ENCODE measurements around the gene USP7. TPM values are rescaled to one million over a fixed set of nuclear protein-coding genes. Genes with fewer than 3 reads are reported as not detected.
"Not testable (repeated sequence)": the region's sequence is repeated elsewhere in the genome, so short reads cannot be mapped to it uniquely, and the experiment has no call there.

The USP7 gene
- total RNA-seq, 1 donor from 2014 or later, result 159 TPM

- peak overlapping the region; percentile 37 for H3K27ac Mint-ChIP-seq
These were observed 42.2 kb downstream of the USP7 start for GRCh38 chr16:8921347-8921984.

DNA sequence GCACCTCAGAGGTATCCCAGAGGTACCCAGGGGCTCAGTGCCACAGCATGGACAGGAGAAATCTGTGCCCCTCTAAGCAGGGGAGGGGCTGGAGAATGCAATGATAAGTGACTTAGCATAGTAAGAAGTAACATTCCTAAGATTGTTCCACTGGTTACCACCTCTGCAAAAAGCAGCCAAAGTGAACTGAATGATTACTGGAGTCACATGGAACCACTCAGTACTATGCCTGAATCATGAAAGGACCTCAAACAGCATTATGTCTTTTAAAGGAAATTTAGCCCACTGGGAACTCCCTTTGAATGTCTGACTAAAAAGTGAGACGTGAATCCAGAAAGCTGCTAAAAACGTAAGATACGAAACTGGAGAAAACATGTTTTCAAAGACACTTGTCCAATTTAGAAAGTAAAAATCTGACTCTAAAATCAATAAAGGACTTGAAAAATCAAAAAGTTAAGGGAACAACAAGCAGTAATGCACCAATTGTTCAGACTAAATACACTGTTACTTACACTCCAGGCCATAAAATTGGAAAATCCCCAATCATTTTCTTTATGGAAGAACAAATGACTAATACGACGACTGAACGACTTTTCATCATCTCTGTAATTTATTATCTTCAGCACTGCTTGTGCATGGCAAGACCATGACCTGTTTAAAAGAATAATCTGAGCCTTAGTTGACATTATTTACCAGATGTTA, 42.9 kb downstream of the USP7 start:
- Mint-ChIP-seq H3K27ac (peak overlapping the region; percentile 53), H3K4me1 (ENCODE audit: low read depth) (peaks cover 15% of the 10 kb centered on the region), H3K27me3 (no peaks in the 10 kb centered on the region), H3K9me3 (ENCODE audit: low read depth) (no peaks in the 10 kb centered on the region), H3K36me3 (ENCODE audit: insufficient read depth) (peaks cover 44% of the 10 kb centered on the region), H3K4me3 (ENCODE audit: low read depth) (no peak overlapping the region)
- TF ChIP-seq, protein P1, sequence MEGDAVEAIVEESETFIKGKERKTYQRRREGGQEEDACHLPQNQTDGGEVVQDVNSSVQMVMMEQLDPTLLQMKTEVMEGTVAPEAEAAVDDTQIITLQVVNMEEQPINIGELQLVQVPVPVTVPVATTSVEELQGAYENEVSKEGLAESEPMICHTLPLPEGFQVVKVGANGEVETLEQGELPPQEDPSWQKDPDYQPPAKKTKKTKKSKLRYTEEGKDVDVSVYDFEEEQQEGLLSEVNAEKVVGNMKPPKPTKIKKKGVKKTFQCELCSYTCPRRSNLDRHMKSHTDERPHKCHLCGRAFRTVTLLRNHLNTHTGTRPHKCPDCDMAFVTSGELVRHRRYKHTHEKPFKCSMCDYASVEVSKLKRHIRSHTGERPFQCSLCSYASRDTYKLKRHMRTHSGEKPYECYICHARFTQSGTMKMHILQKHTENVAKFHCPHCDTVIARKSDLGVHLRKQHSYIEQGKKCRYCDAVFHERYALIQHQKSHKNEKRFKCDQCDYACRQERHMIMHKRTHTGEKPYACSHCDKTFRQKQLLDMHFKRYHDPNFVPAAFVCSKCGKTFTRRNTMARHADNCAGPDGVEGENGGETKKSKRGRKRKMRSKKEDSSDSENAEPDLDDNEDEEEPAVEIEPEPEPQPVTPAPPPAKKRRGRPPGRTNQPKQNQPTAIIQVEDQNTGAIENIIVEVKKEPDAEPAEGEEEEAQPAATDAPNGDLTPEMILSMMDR (IDR thresholded peaks at IDR 0.05; ENCODE audit: unreplicated experiment), result no peak
- no peak for DNase-seq (ENCODE audit: low spot score, unreplicated experiment)

More at GRCh38 chr16:8921347-8921984, 42.2 kb downstream of the USP7 start:
- H3K9me3 Mint-ChIP-seq (ENCODE audit: low read depth), result no peaks in the 10 kb centered on the region
- peaks cover 8% of the 10 kb centered on the region for H3K4me1 Mint-ChIP-seq (ENCODE audit: low read depth)
- no peaks in the 10 kb centered on the region for H3K27me3 Mint-ChIP-seq
- DNase-seq (ENCODE audit: low spot score, unreplicated experiment), result no peak
- H3K4me3 Mint-ChIP-seq (ENCODE audit: low read depth), result no peak overlapping the region
- H3K36me3 Mint-ChIP-seq (ENCODE audit: insufficient read depth), result peaks cover 40% of the 10 kb centered on the region
- TF ChIP-seq, protein P1 (IDR thresholded peaks at IDR 0.05; ENCODE audit: unreplicated experiment), result no peak

- Mint-ChIP-seq H3K27me3 (no peaks in the 10 kb centered on the region), H3K9me3 (ENCODE audit: low read depth) (no peaks in the 10 kb centered on the region), H3K4me1 (ENCODE audit: low read depth) (peaks cover 21% of the 10 kb centered on the region), H3K36me3 (ENCODE audit: insufficient read depth) (peaks cover 44% of the 10 kb centered on the region), H3K4me3 (ENCODE audit: low read depth) (no peak overlapping the region), H3K27ac (peak overlapping the region; percentile 53)
- TF ChIP-seq, protein P1 (IDR thresholded peaks at IDR 0.05; ENCODE audit: unreplicated experiment), result no peak
- no peak for DNase-seq (ENCODE audit: low spot score, unreplicated experiment)
These were observed 43.7 kb downstream of the USP7 start for GRCh38 chr16:8919934-8920462.

DNA sequence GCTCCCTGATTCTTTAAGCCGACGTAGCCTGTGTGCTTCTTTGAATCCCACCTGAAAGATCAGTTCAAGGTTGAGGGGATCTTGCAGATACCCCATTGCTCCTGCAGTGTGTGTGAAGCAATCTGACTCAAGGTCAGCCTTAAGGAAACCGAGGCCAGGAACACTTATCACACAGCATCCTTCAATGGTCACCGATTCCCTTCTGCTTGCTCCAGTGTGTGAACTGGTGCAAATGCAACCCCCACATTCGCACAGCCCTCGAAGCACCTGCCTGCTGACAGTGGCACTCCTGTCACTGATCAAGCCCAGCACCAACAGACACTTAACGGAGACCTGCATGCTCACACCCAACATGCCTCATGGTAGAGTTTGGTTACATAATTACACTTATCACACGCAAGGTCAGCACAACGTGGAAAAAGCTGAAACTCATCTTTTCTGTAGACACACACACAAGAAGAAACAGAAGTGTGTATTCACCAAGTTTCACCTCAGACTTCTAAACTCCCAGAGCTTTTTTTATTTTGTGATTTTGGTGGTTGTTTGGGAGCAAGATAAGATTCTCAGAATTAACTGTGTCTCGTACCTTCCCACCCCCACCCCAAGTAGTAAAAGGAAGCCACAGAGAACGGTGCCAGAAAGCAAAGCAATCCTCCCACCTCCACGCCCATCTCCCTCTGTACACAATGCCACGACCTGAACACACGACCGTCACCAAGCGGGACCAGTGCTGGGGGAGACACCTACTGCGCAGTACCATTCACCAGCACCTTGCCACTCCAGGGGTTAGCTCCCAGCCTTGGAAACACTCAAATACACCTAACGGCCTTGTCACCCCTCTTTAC, 44.4 kb downstream of the USP7 start:
- Mint-ChIP-seq H3K36me3 (ENCODE audit: insufficient read depth) (peaks cover 45% of the 10 kb centered on the region), H3K4me1 (ENCODE audit: low read depth) (peaks cover 24% of the 10 kb centered on the region), H3K4me3 (ENCODE audit: low read depth) (no peak overlapping the region), H3K27me3 (no peaks in the 10 kb centered on the region), H3K9me3 (ENCODE audit: low read depth) (no peaks in the 10 kb centered on the region), H3K27ac (peak overlapping the region; percentile 53)
- TF ChIP-seq, protein P1 (IDR thresholded peaks at IDR 0.05; ENCODE audit: unreplicated experiment), result no peak
- no peak for DNase-seq (ENCODE audit: low spot score, unreplicated experiment)

GRCh38 chr16:8917336-8917735, 46.4 kb downstream of the USP7 start:
- H3K27ac Mint-ChIP-seq, result not testable (repeated sequence)
- H3K36me3 Mint-ChIP-seq (ENCODE audit: insufficient read depth), result peaks cover 54% of the 10 kb centered on the region

More at GRCh38 chr16:8917336-8917735, 46.4 kb downstream of the USP7 start:
- H3K4me3 Mint-ChIP-seq (ENCODE audit: low read depth); H3K27me3 Mint-ChIP-seq; DNase-seq (ENCODE audit: low spot score, unreplicated experiment); H3K9me3 Mint-ChIP-seq (ENCODE audit: low read depth): not testable (repeated sequence)
- H3K4me1 Mint-ChIP-seq (ENCODE audit: low read depth), result peaks cover 34% of the 10 kb centered on the region

Data from progenitor cell of endocrine pancreas (in vitro differentiated cells).